ENCODE results near the gene GMDS.

Gene GMDS

GRCh38 chr6:2225422-2226392 is 19.7 kb downstream of the GMDS start:
- Histone ChIP-seq H3K27ac (ENCODE audit: low read depth, low read length, severe bottlenecking) (no peak overlapping the region), H3K4me1 (ENCODE audit: control insufficient read depth, insufficient read depth, low read length, poor library complexity, severe bottlenecking) (no peaks in the 10 kb centered on the region), H3K9me3 (ENCODE audit: control insufficient read depth, low read length) (no peaks in the 10 kb centered on the region), H3K4me3 (ENCODE audit: extremely low read depth, insufficient read depth, low read length, poor library complexity, severe bottlenecking) (no peak overlapping the region), H3K36me3 (ENCODE audit: control insufficient read depth, insufficient read depth, low read length) (no peaks in the 10 kb centered on the region)
- 79 to 90% methylated on average over 3 to 4 of the region's 6 CpGs for WGBS, 2 experiments (ENCODE audit: insufficient coverage in 2 of 2)

DNA sequence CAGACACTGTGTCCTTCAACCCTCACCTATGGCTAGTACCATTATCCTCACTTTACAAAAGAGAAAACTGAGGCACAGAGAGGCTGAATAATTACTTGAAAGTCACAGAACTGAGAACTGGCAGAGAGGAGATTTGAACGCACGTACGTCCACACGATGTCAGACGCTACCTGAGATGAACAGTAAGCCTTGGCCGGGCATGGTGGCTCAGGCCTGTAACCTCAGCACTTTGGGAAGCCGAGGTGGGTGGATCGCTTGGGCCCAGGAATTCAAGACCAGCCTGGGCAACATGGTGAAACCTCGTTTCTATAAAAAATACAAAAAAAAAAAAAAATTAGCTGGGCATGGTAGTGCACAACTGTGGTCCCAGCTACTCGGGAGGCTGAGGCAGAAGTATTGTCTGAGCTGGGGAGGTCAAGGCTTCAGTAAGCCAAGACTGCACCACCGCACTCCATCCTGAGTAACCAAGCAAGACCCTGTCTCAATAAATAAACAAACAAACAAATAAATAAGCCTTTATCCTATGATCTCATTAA is 20.5 kb downstream of the GMDS start:
- 89 to 91% methylated on average over 7 to 9 of the region's 11 CpGs for WGBS, 2 experiments (ENCODE audit: insufficient coverage in 2 of 2)
- no peak overlapping the region for H3K4me3 ChIP-seq (ENCODE audit: extremely low read depth, insufficient read depth, low read length, poor library complexity, severe bottlenecking)

GRCh38 chr6:2222275-2222842 is 23.0 kb downstream of the GMDS start:
- Histone ChIP-seq H3K36me3 (ENCODE audit: control insufficient read depth, insufficient read depth, low read length) (no peaks in the 10 kb centered on the region), H3K4me1 (ENCODE audit: control insufficient read depth, insufficient read depth, low read length, poor library complexity, severe bottlenecking) (no peaks in the 10 kb centered on the region), H3K9me3 (ENCODE audit: control insufficient read depth, low read length) (no peaks in the 10 kb centered on the region), H3K27ac (ENCODE audit: low read depth, low read length, severe bottlenecking) (no peak overlapping the region), H3K4me3 (ENCODE audit: extremely low read depth, insufficient read depth, low read length, poor library complexity, severe bottlenecking) (no peak overlapping the region)
- 76 to 83% methylated on average over 4 to 5 of the region's 6 CpGs for WGBS, 2 experiments (ENCODE audit: insufficient coverage in 2 of 2)

More for the DNA sequence above, 20.5 kb downstream of the GMDS start:
- Histone ChIP-seq H3K27ac (ENCODE audit: low read depth, low read length, severe bottlenecking) (no peak overlapping the region), H3K4me1 (ENCODE audit: control insufficient read depth, insufficient read depth, low read length, poor library complexity, severe bottlenecking) (no peaks in the 10 kb centered on the region), H3K36me3 (ENCODE audit: control insufficient read depth, insufficient read depth, low read length) (no peaks in the 10 kb centered on the region), H3K9me3 (ENCODE audit: control insufficient read depth, low read length) (no peaks in the 10 kb centered on the region)

- 92 to 100% methylated on average over 2 to 4 of the region's 6 CpGs for WGBS, 2 experiments (ENCODE audit: insufficient coverage in 2 of 2)
- Histone ChIP-seq H3K4me1 (ENCODE audit: control insufficient read depth, insufficient read depth, low read length, poor library complexity, severe bottlenecking) (no peaks in the 10 kb centered on the region), H3K27ac (ENCODE audit: low read depth, low read length, severe bottlenecking) (no peak overlapping the region), H3K4me3 (ENCODE audit: extremely low read depth, insufficient read depth, low read length, poor library complexity, severe bottlenecking) (no peak overlapping the region), H3K36me3 (ENCODE audit: control insufficient read depth, insufficient read depth, low read length) (no peaks in the 10 kb centered on the region), H3K9me3 (ENCODE audit: control insufficient read depth, low read length) (no peaks in the 10 kb centered on the region)
Measured at GRCh38 chr6:2221726-2222274, 23.6 kb downstream of the GMDS start.

DNA sequence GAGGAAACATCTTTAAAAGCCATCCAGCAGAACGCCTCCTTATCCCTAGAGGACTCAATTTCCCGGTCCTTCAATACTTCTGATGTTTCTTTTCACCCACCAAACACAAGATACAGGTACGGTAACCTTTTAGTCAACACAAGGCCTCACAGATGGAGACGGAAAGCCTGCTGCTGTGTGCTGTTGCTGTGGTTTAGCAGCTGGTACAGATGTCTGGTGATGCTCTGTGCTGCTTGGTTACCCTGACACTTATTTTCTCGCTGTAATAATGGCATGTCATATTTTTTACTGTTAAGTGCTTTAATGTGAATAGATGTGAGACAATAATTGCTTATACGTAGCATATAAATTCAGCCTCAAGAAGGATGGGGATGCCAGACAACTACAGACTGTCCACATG is 25.3 kb downstream of the GMDS start:
- Histone ChIP-seq H3K36me3 (ENCODE audit: control insufficient read depth, insufficient read depth, low read length) (no peaks in the 10 kb centered on the region), H3K9me3 (ENCODE audit: control insufficient read depth, low read length) (no peaks in the 10 kb centered on the region), H3K4me3 (ENCODE audit: extremely low read depth, insufficient read depth, low read length, poor library complexity, severe bottlenecking) (no peak overlapping the region), H3K27ac (ENCODE audit: low read depth, low read length, severe bottlenecking) (no peak overlapping the region), H3K4me1 (ENCODE audit: control insufficient read depth, insufficient read depth, low read length, poor library complexity, severe bottlenecking) (no peaks in the 10 kb centered on the region)
- WGBS, 2 experiments (ENCODE audit: insufficient coverage in 2 of 2) = 96 to 100% methylated on average over 1 to 4 of the region's 6 CpGs

DNA sequence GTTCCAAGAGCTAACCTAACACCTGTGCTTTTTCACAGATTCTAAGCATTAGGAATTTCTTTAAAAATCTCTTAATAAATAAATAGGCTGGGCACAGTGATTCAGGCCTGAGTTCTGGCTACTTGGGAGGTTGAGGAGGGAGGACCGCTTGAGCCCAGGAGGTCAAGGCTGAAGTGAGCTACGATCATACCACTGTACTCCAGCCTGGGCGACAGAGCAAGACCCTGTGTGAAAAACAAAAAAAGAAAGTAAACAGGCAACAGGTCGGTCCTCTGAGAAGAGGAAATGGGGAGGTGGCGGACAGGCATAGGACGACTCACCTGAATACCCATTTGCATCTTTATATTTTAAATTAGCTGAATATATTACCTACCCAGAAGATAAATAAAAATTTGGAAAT is 26.5 kb downstream of the GMDS start:
- H3K4me1 ChIP-seq (ENCODE audit: control insufficient read depth, insufficient read depth, low read length, poor library complexity, severe bottlenecking) = no peaks in the 10 kb centered on the region
- H3K4me3 ChIP-seq (ENCODE audit: extremely low read depth, insufficient read depth, low read length, poor library complexity, severe bottlenecking) = no peak overlapping the region
- H3K9me3 ChIP-seq (ENCODE audit: control insufficient read depth, low read length) = no peaks in the 10 kb centered on the region
- 100% methylated on average over 2 to 3 of the region's 6 CpGs for WGBS, 2 experiments (ENCODE audit: insufficient coverage in 2 of 2)
- no peaks in the 10 kb centered on the region for H3K36me3 ChIP-seq (ENCODE audit: control insufficient read depth, insufficient read depth, low read length)
- no peak overlapping the region for H3K27ac ChIP-seq (ENCODE audit: low read depth, low read length, severe bottlenecking)

- no peaks in the 10 kb centered on the region for H3K36me3 ChIP-seq (ENCODE audit: control insufficient read depth, insufficient read depth, low read length)
- no peaks in the 10 kb centered on the region for H3K9me3 ChIP-seq (ENCODE audit: control insufficient read depth, low read length)
- WGBS, 2 experiments (ENCODE audit: insufficient coverage in 2 of 2) = 86 to 94% methylated on average over 10 to 11 of the region's 13 CpGs
- no peak overlapping the region for H3K27ac ChIP-seq (ENCODE audit: low read depth, low read length, severe bottlenecking)
- H3K4me1 ChIP-seq (ENCODE audit: control insufficient read depth, insufficient read depth, low read length, poor library complexity, severe bottlenecking) = no peaks in the 10 kb centered on the region
- H3K4me3 ChIP-seq (ENCODE audit: extremely low read depth, insufficient read depth, low read length, poor library complexity, severe bottlenecking) = no peak overlapping the region
Measured at GRCh38 chr6:2216794-2217383, 28.5 kb downstream of the GMDS start.

DNA sequence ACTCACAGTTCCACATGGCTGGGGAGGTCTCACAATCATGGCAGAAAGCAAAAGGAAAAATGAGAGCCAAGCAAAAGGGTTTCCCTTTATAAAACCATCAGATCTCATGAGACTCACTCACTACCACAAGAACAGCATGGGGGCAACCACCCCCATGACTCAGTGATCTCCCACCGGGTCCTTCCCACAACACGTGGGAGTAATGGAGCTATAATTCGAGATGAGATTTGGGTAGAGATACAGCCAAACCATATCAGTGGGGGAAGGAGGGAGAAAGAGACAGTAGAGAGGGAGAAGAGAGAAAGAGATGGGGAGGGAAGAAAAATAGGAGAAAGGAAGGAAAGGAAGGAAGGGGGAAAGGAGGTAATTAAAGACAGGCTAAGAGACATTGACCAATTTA is 30.1 kb downstream of the GMDS start:
- no peak overlapping the region for H3K27ac ChIP-seq (ENCODE audit: low read depth, low read length, severe bottlenecking)
- H3K4me1 ChIP-seq (ENCODE audit: control insufficient read depth, insufficient read depth, low read length, poor library complexity, severe bottlenecking) = no peaks in the 10 kb centered on the region
- H3K36me3 ChIP-seq (ENCODE audit: control insufficient read depth, insufficient read depth, low read length) = no peaks in the 10 kb centered on the region
- no peak overlapping the region for H3K4me3 ChIP-seq (ENCODE audit: extremely low read depth, insufficient read depth, low read length, poor library complexity, severe bottlenecking)
- no peaks in the 10 kb centered on the region for H3K9me3 ChIP-seq (ENCODE audit: control insufficient read depth, low read length)
- 80% methylated on average over 1 of the region's 3 CpGs; no CpG with 5 or more reads in 1 of the 2 experiments for WGBS, 2 experiments (ENCODE audit: insufficient coverage in 2 of 2)

GRCh38 chr6:2213086-2213485 is 32.3 kb downstream of the GMDS start:
- H3K27ac ChIP-seq (ENCODE audit: low read depth, low read length, severe bottlenecking) = no peak overlapping the region
- no peaks in the 10 kb centered on the region for H3K4me1 ChIP-seq (ENCODE audit: control insufficient read depth, insufficient read depth, low read length, poor library complexity, severe bottlenecking)
- WGBS, 2 experiments (ENCODE audit: insufficient coverage in 2 of 2) = 86% methylated on average over 1 of the region's 2 CpGs; no CpG with 5 or more reads in 1 of the 2 experiments
- no peak overlapping the region for H3K4me3 ChIP-seq (ENCODE audit: extremely low read depth, insufficient read depth, low read length, poor library complexity, severe bottlenecking)
- no peaks in the 10 kb centered on the region for H3K9me3 ChIP-seq (ENCODE audit: control insufficient read depth, low read length)
- no peaks in the 10 kb centered on the region for H3K36me3 ChIP-seq (ENCODE audit: control insufficient read depth, insufficient read depth, low read length)

- H3K36me3 ChIP-seq (ENCODE audit: control insufficient read depth, insufficient read depth, low read length) = no peaks in the 10 kb centered on the region
- no peaks in the 10 kb centered on the region for H3K9me3 ChIP-seq (ENCODE audit: control insufficient read depth, low read length)
- 22 to 57% methylated on average over 1 to 2 of the region's 6 CpGs for WGBS, 2 experiments (ENCODE audit: insufficient coverage in 2 of 2)
- H3K27ac ChIP-seq (ENCODE audit: low read depth, low read length, severe bottlenecking) = no peak overlapping the region
- H3K4me3 ChIP-seq (ENCODE audit: extremely low read depth, insufficient read depth, low read length, poor library complexity, severe bottlenecking) = no peak overlapping the region
- no peaks in the 10 kb centered on the region for H3K4me1 ChIP-seq (ENCODE audit: control insufficient read depth, insufficient read depth, low read length, poor library complexity, severe bottlenecking)
Measured at GRCh38 chr6:2209226-2209809, 36.1 kb downstream of the GMDS start.
